Measurements from ENCODE around the gene CDCA4. TPM values are rescaled to one million over a fixed set of nuclear protein-coding genes. Genes with fewer than 3 reads are reported as not detected.

The CDCA4 gene
- total and polyA plus RNA-seq, 5 donors from 2014 or later: 12.8 to 16.7 (median 15.3) TPM

GRCh38 chr14:104977008-104977680 lies 43.7 kb downstream of the CDCA4 start:
- Histone ChIP-seq H3K27me3 (ENCODE audit: control insufficient read depth, insufficient read depth, low read length) (no peaks in the 10 kb centered on the region), H3K4me3 (ENCODE audit: low read depth, low read length) (no peak overlapping the region), H3K9me3 (ENCODE audit: control insufficient read depth in 2 of 2, low read length in 2 of 2) (no peaks in the 10 kb centered on the region), H3K36me3 (ENCODE audit: control insufficient read depth, insufficient read depth, low read length) (no peaks in the 10 kb centered on the region), H3K4me1 (ENCODE audit: control insufficient read depth, insufficient read depth, low read length, poor library complexity, severe bottlenecking) (peaks cover 15% of the 10 kb centered on the region), H3K27ac (ENCODE audit: insufficient read depth, low read length, poor library complexity, severe bottlenecking) (no peak overlapping the region)
- H3K27ac Mint-ChIP-seq: no peak overlapping the region
- H3K36me3 Mint-ChIP-seq: no peaks in the 10 kb centered on the region
- DNase-seq (no peak), ATAC-seq (ENCODE audit: low read depth in 2 of 2) (no peak)
- peaks cover 34% of the 10 kb centered on the region for H3K27me3 Mint-ChIP-seq
- H3K4me3 Mint-ChIP-seq: peak overlapping the region in 3 of 4 donors; percentile 75 to 78 (median 77)
- H3K4me1 Mint-ChIP-seq: peaks cover 0 to 12% (median 7%) of the 10 kb centered on the region in 4 donors
- H3K9me3 Mint-ChIP-seq: peaks cover 0 to 4% (median 0%) of the 10 kb centered on the region in 7 donors

- peak; percentile 83 to 84 for ATAC-seq (ENCODE audit: low read depth in 2 of 2)
- no peaks in the 10 kb centered on the region for H3K27me3 ChIP-seq (ENCODE audit: control insufficient read depth, insufficient read depth, low read length)
- peak overlapping the region; percentile 60 to 78 (median 68) for H3K4me3 Mint-ChIP-seq
These were observed 44.5 kb downstream of the CDCA4 start for GRCh38 chr14:104976198-104977007.

GRCh38 chr14:104975481-104976197 lies 45.2 kb downstream of the CDCA4 start:
- H3K4me1 Mint-ChIP-seq: peaks cover 0 to 12% (median 7%) of the 10 kb centered on the region in 4 donors
- Histone ChIP-seq H3K9me3 (ENCODE audit: control insufficient read depth in 2 of 2, low read length in 2 of 2) (no peaks in the 10 kb centered on the region), H3K27me3 (ENCODE audit: control insufficient read depth, insufficient read depth, low read length) (no peaks in the 10 kb centered on the region), H3K36me3 (ENCODE audit: control insufficient read depth, insufficient read depth, low read length) (no peaks in the 10 kb centered on the region), H3K27ac (ENCODE audit: insufficient read depth, low read length, poor library complexity, severe bottlenecking) (no peak overlapping the region), H3K4me3 (ENCODE audit: low read depth, low read length) (no peak overlapping the region), H3K4me1 (ENCODE audit: control insufficient read depth, insufficient read depth, low read length, poor library complexity, severe bottlenecking) (peaks cover 15% of the 10 kb centered on the region)
- ATAC-seq (ENCODE audit: low read depth in 2 of 2) (peak; percentile 6 to 9), DNase-seq (peak in 1 of 3 donors; percentile 21)
- peak overlapping the region in 1 of 3 donors; percentile 71 for H3K27ac Mint-ChIP-seq
- H3K27me3 Mint-ChIP-seq: peaks cover 29% of the 10 kb centered on the region
- H3K9me3 Mint-ChIP-seq: peaks cover 0 to 4% (median 0%) of the 10 kb centered on the region in 7 donors
- H3K4me3 Mint-ChIP-seq: peak overlapping the region in 1 of 4 donors; percentile 78
- H3K36me3 Mint-ChIP-seq: no peaks in the 10 kb centered on the region

More at GRCh38 chr14:104976198-104977007, 44.5 kb downstream of the CDCA4 start:
- Mint-ChIP-seq H3K27ac (no peak overlapping the region), H3K36me3 (no peaks in the 10 kb centered on the region), H3K4me1 (peaks cover 0 to 12% (median 7%) of the 10 kb centered on the region in 4 donors), H3K27me3 (peaks cover 34% of the 10 kb centered on the region), H3K9me3 (peaks cover 0 to 4% (median 0%) of the 10 kb centered on the region in 7 donors)
- Histone ChIP-seq H3K36me3 (ENCODE audit: control insufficient read depth, insufficient read depth, low read length) (no peaks in the 10 kb centered on the region), H3K27ac (ENCODE audit: insufficient read depth, low read length, poor library complexity, severe bottlenecking) (no peak overlapping the region), H3K9me3 (ENCODE audit: control insufficient read depth in 2 of 2, low read length in 2 of 2) (no peaks in the 10 kb centered on the region), H3K4me3 (ENCODE audit: low read depth, low read length) (no peak overlapping the region), H3K4me1 (ENCODE audit: control insufficient read depth, insufficient read depth, low read length, poor library complexity, severe bottlenecking) (peaks cover 15% of the 10 kb centered on the region)
- peak; percentile 75 to 82 (median 79) for DNase-seq

- Histone ChIP-seq H3K27ac (ENCODE audit: insufficient read depth, low read length, poor library complexity, severe bottlenecking) (no peak overlapping the region), H3K4me1 (ENCODE audit: control insufficient read depth, insufficient read depth, low read length, poor library complexity, severe bottlenecking) (peaks cover 15% of the 10 kb centered on the region), H3K9me3 (ENCODE audit: control insufficient read depth in 2 of 2, low read length in 2 of 2) (no peaks in the 10 kb centered on the region), H3K36me3 (ENCODE audit: control insufficient read depth, insufficient read depth, low read length) (no peaks in the 10 kb centered on the region), H3K27me3 (ENCODE audit: control insufficient read depth, insufficient read depth, low read length) (no peaks in the 10 kb centered on the region), H3K4me3 (ENCODE audit: low read depth, low read length) (no peak overlapping the region)
- Mint-ChIP-seq H3K36me3 (no peaks in the 10 kb centered on the region), H3K4me3 (peak overlapping the region in 1 of 4 donors; percentile 68), H3K27ac (no peak overlapping the region), H3K4me1 (peaks cover 0 to 12% (median 7%) of the 10 kb centered on the region in 4 donors), H3K9me3 (peaks cover 0 to 4% (median 0%) of the 10 kb centered on the region in 7 donors), H3K27me3 (peaks cover 28% of the 10 kb centered on the region)
- ATAC-seq (ENCODE audit: low read depth in 2 of 2) (no peak), DNase-seq (no peak)
These were observed 46.1 kb downstream of the CDCA4 start for GRCh38 chr14:104974665-104975390.

- no peak for DNase-seq
- Mint-ChIP-seq H3K9me3 (peaks cover 0 to 2% (median 0%) of the 10 kb centered on the region in 7 donors), H3K27me3 (peaks cover 24% of the 10 kb centered on the region), H3K36me3 (no peaks in the 10 kb centered on the region), H3K4me1 (peaks cover 0 to 12% (median 7%) of the 10 kb centered on the region in 4 donors), H3K27ac (peak overlapping the region in 1 of 3 donors; percentile 38), H3K4me3 (no peak overlapping the region)
- no peaks in the 10 kb centered on the region for H3K9me3 ChIP-seq (ENCODE audit: control insufficient read depth in 2 of 2, low read length in 2 of 2)
- H3K4me1 ChIP-seq (ENCODE audit: control insufficient read depth, insufficient read depth, low read length, poor library complexity, severe bottlenecking): peaks cover 15% of the 10 kb centered on the region
- no peak for ATAC-seq (ENCODE audit: low read depth in 2 of 2)
- H3K36me3 ChIP-seq (ENCODE audit: control insufficient read depth, insufficient read depth, low read length): no peaks in the 10 kb centered on the region
- H3K27me3 ChIP-seq (ENCODE audit: control insufficient read depth, insufficient read depth, low read length): no peaks in the 10 kb centered on the region
- no peak overlapping the region for H3K27ac ChIP-seq (ENCODE audit: insufficient read depth, low read length, poor library complexity, severe bottlenecking)
- H3K4me3 ChIP-seq (ENCODE audit: low read depth, low read length): no peak overlapping the region
These were observed 46.7 kb downstream of the CDCA4 start for GRCh38 chr14:104974146-104974541.

GRCh38 chr14:104973385-104974145 lies 47.3 kb downstream of the CDCA4 start:
- H3K27me3 ChIP-seq (ENCODE audit: control insufficient read depth, insufficient read depth, low read length): no peaks in the 10 kb centered on the region
- Mint-ChIP-seq H3K36me3 (no peaks in the 10 kb centered on the region), H3K27ac (no peak overlapping the region), H3K9me3 (peaks cover 0 to 2% (median 0%) of the 10 kb centered on the region in 7 donors), H3K27me3 (peaks cover 24% of the 10 kb centered on the region), H3K4me1 (peaks cover 0 to 12% (median 4%) of the 10 kb centered on the region in 4 donors), H3K4me3 (no peak overlapping the region)
- no peak for ATAC-seq (ENCODE audit: low read depth in 2 of 2)
- no peak overlapping the region for H3K27ac ChIP-seq (ENCODE audit: insufficient read depth, low read length, poor library complexity, severe bottlenecking)
- H3K4me1 ChIP-seq (ENCODE audit: control insufficient read depth, insufficient read depth, low read length, poor library complexity, severe bottlenecking): peaks cover 14% of the 10 kb centered on the region
- no peaks in the 10 kb centered on the region for H3K36me3 ChIP-seq (ENCODE audit: control insufficient read depth, insufficient read depth, low read length)
- H3K9me3 ChIP-seq (ENCODE audit: control insufficient read depth in 2 of 2, low read length in 2 of 2): no peaks in the 10 kb centered on the region
- H3K4me3 ChIP-seq (ENCODE audit: low read depth, low read length): no peak overlapping the region
- no peak for DNase-seq
